Frontal cortex (tissue), 4 donors: ENCODE data around the gene LRP1B. TPM values are rescaled to one million over a fixed set of nuclear protein-coding genes. Genes with fewer than 3 reads are reported as not detected.
A peak's percentile ranks its signal among the peaks of the same experiment; 100 is the strongest.

ENCODE experiments used
- DNase-seq, 2 donors: peaks; one replicate each; pipeline ENCODE4 v3.0.0; 2012; ENCODE audit warnings: low spot score in 2 of 2
- FAIRE-seq: peaks from 2 replicates; lab custom pipeline; 2012; peaks lifted over from hg19 to GRCh38; lab: Jason Lieb, UNC
- total RNA-seq: library from RNA; depleted of rRNA; stranded (reverse); fragments of >200 nt; gene quantifications from one replicate; pipeline ENCODE4 v1.2.3, GENCODE V29; 2014
- donor health status: control.
- donor health status: control.
- donor health status: control.

Gene LRP1B
- total RNA-seq, 1 donor from 2014 or later = 84.0 TPM

DNA sequence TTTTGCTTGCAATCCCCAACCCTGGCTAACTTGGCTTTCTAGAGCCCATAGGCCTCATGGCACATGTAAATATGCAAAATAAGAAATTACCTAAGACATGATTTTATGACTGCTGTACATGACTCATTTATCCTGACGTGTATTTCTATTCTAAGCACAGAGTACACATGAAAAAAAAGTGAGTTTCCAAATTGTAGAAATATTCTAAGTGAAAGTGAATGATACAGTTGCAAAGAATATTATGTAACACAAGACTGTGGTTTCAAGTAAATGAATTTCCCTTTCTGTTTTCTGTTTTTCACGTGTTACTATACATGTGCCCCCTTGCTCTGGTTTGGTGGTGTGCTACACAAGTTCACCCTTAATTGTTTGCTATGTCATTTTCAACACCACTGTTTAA, 162.4 kb downstream of the LRP1B start:
- DNase-seq = no peak
- no peak for FAIRE-seq

- no peak for DNase-seq
- FAIRE-seq = no peak
These were observed 162.8 kb downstream of the LRP1B start for GRCh38 chr2:141967980-141968379.

DNA sequence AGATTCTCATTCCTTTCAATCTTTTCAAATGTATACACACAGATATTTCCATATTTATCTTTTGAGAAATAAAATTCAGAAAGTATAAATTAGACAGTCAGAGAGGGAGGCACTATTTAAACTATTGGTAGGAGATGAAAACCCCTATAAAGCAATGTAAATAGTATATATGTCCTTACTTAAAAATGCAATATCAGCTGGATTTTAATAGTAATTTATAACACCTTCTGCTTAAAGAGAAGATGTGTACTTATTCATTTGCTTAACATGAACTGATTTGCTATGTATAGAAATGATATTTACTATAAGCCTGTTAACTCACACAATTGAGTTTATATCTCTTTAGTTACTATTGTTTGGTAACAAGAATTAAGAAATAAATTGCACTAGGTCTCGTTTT, 163.3 kb downstream of the LRP1B start:
- peak; percentile 19 for FAIRE-seq
- no peak for DNase-seq

- DNase-seq (no peak), FAIRE-seq (no peak)
These were observed 170.9 kb downstream of the LRP1B start for GRCh38 chr2:141959941-141960340.

DNA sequence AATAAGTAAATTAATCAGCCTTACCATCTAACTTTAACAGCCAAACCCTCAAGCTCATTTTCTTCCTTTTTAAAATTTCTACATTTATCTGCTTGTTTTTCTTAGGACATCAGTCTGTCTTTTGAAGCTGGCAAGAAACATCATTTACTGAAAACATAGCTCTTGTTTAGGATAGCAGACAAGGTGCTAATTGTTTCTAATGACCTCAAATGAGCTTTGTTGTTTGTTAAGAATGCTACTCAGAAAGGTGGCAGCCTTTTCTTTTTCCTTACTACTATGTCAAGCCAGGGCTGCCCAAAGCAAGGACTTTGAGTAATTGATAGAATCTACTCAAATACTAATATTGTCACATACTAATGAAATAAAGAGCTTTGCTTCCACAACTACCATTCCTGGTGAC, 171.8 kb downstream of the LRP1B start:
- DNase-seq = no peak
- FAIRE-seq = no peak

- no peak for DNase-seq
- no peak for FAIRE-seq
These were observed 172.9 kb downstream of the LRP1B start for GRCh38 chr2:141957827-141958450.

DNA sequence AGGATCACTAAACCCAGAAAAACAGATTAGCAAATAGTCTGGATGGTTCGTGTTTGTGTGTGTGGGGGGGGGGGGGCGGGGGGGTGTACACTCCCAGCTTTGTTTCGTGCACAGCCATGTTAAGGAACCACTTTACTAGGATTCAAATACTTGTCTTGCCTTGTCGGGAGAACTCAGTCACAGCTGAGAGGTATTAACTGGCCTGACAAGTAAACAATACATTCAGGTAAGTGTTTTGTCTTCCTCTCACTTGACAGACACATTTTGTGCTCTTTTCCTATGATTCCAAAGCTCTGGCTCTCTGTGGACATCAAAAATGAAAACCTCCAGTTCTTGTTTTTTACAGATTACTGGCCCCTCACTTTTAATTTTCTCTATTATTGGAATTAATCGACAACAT, 173.5 kb downstream of the LRP1B start:
- no peak for FAIRE-seq
- no peak for DNase-seq

GRCh38 chr2:141947396-141948114, 183.3 kb downstream of the LRP1B start:
- no peak for DNase-seq

GRCh38 chr2:141946016-141946415, 184.8 kb downstream of the LRP1B start:
- FAIRE-seq (no peak), DNase-seq (no peak)

More at GRCh38 chr2:141947396-141948114, 183.3 kb downstream of the LRP1B start:
- no peak for FAIRE-seq

- FAIRE-seq = no peak
- no peak for DNase-seq
These were observed 186.9 kb downstream of the LRP1B start for GRCh38 chr2:141943918-141944317.

DNA sequence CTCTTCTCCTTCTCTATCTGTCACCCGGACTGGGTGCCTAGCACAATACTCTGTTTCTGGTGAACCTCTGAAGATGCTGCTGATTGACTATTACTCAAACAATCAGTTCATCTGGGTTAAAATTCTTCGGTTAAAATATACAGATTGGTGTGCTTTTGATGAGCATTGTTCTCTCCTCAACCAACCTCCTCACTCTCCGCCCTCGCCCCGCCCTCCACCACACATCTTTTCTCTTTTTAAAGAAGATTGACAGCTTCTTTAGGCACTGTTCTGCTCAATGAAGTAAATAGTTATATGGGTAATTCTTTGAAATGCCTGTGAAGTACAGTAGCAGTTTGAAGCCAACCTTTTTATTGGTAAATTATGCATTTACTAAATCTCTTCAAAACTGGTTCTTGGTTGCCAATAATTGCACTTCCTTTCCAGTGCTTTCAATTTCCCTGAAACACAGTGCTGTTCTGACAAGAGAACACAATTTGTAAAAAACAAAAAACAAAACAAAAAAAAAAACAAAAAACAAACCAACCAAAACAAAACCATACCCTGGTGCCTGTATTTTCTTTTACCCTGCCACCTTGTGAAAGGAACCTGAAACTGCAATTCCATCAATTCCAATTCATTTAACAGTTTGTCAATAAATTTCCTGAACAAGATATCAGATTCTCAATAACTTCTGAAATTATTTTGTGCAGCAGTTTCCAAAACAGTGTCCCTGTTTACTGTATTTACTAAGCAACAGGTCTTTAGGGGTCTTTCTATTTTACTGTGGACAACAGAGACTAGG, 188.6 kb downstream of the LRP1B start:
- peak; percentile 3 for FAIRE-seq
- DNase-seq = no peak

DNA sequence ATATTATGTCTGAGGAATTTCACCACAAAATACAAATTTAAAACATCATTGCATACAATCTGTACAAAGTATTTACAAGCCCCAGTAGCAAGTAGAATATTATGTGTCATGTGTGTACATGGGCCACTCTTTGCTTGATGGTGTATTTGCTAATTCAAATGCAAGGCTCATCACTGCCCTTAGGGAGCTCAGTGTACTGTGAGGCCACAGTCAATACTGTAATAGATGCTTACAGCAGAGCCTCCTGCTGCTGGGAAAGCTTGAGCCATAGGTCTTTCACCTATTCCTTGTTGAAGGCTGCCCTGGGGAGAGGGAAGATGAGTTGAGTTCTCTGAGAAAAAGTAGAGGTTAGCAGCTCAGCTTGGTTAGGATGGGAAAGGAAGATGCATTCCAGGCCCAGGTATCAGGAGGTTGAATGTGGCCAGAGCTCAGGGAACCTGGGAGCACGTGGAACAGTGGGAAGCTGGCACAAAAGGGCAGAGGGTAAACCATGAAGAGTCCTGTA, 189.6 kb downstream of the LRP1B start:
- FAIRE-seq (no peak), DNase-seq (no peak)

DNA sequence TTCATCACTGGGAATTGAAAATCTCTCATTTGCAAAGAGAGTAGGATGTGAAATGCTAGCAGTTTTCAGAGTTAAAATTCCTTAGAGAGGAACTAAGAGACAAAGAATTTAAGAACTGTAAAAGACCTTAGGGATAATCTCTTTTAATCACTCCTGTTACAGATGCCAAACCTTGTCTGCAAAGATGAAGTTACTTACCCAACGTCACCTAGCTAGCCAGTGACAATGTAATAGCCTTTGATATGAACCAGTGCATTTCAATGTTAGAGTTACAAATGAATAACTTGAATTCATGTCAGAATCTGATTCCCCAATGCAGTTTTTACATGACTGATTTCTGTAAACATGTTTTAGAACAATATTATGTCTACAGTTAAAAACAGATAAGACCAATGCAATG, 190.1 kb downstream of the LRP1B start:
- FAIRE-seq (no peak), DNase-seq (no peak)

DNA sequence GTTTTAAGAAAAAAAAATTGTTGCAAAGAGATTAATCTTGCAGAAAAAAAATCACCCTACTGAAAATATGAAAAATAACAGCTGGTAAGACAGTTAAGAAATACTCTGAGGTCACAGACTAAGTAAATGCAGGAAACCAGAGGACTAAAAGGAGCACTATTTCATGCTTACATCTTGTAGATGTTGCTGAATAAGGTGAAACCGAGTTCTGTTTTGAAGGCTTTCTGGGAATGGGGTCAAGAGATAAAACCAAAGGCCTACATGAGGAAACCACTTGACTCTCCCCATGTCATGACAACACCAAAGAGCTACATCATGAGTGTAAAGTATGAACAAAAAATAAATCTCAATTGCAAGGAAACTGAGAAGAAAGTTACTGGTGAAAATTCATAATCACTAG, 197.6 kb downstream of the LRP1B start:
- DNase-seq (no peak), FAIRE-seq (no peak)

- DNase-seq (no peak), FAIRE-seq (no peak)
These were observed 198.6 kb downstream of the LRP1B start for GRCh38 chr2:141932261-141932660.

- no peak for DNase-seq
- no peak for FAIRE-seq
These were observed 199.0 kb downstream of the LRP1B start for GRCh38 chr2:141931797-141932196.

DNA sequence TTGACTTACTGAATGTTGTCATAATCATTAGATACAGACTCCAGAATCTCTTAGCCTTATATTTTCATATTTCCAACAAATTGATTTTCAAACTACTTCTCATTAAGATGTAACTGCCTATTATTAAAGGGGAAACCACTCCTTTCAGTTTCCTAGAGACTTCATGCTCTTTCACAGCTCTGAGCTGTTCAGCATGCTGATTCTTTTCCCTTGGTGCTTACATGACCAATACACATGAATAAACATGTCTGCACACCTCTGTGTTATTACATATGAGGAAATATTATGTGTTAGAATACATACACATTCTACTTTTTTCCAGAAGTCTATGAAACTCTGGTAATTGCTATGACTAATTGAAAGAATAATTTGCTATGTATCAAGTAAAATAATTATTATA, 200.0 kb downstream of the LRP1B start:
- DNase-seq (no peak), FAIRE-seq (no peak)

- FAIRE-seq (no peak), DNase-seq (no peak)
These were observed 201.2 kb downstream of the LRP1B start for GRCh38 chr2:141929331-141930252.

DNA sequence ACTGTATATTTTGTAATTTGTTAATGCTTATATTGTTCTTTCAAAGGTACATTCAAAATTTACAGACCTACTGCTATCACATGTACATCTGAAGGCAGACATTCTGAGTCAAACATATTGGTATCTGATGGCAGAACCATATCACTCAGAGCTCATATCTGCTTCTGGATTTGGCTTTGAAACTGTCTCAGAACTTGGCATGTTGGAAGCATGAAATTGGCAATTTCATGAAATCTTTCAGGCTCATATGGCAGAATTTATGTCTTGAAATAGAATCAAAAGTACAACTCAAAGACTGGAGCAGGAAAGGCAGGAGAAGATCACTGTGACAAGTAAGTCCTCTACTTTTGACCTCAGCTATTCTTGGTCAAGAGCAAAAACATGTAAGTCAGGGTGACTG, 202.3 kb downstream of the LRP1B start:
- FAIRE-seq (no peak), DNase-seq (no peak)

GRCh38 chr2:141927536-141927935, 203.3 kb downstream of the LRP1B start:
- DNase-seq = no peak
- FAIRE-seq = no peak
